HG02798 (cell line): ENCODE measurements around the gene PPP4R1.

ENCODE experiments used
- ATAC-seq: cut with Tn5 transposase; IDR thresholded peaks from one replicate; pipeline ENCODE4 v1.9.1; 2021; ENCODE audit warnings: mild to moderate bottlenecking; ENCODE audit not compliant: unreplicated experiment, poor library complexity

PPP4R1 gene

GRCh38 chr18:9557250-9557943, 57.0 kb downstream of the PPP4R1 start:
- no peak for ATAC-seq

GRCh38 chr18:9552616-9553015, 61.7 kb downstream of the PPP4R1 start:
- ATAC-seq = no peak

- no peak for ATAC-seq
Observed at GRCh38 chr18:9552191-9552590, 62.2 kb downstream of the PPP4R1 start.

GRCh38 chr18:9550429-9550828, 63.9 kb downstream of the PPP4R1 start:
- no peak for ATAC-seq

- no peak for ATAC-seq
Observed at GRCh38 chr18:9549405-9549804, 65.0 kb downstream of the PPP4R1 start.

GRCh38 chr18:9547782-9548181, 66.6 kb downstream of the PPP4R1 start:
- no peak for ATAC-seq

GRCh38 chr18:9546468-9546867, 67.9 kb downstream of the PPP4R1 start:
- no peak for ATAC-seq

GRCh38 chr18:9545029-9545428, 69.3 kb downstream of the PPP4R1 start:
- ATAC-seq = no peak

GRCh38 chr18:9542924-9543323, 71.4 kb downstream of the PPP4R1 start:
- no peak for ATAC-seq

GRCh38 chr18:9539938-9540337, 74.4 kb downstream of the PPP4R1 start:
- no peak for ATAC-seq

GRCh38 chr18:9539283-9539682, 75.1 kb downstream of the PPP4R1 start:
- ATAC-seq = no peak

- no peak for ATAC-seq
Observed at GRCh38 chr18:9537677-9538076, 76.7 kb downstream of the PPP4R1 start.

GRCh38 chr18:9536354-9537152, 77.8 kb downstream of the PPP4R1 start:
- ATAC-seq = no peak

- ATAC-seq = no peak
Observed at GRCh38 chr18:9535430-9535991, 78.8 kb downstream of the PPP4R1 start.

- no peak for ATAC-seq
Observed at GRCh38 chr18:9534844-9535243, 79.5 kb downstream of the PPP4R1 start.

- ATAC-seq = no peak
Observed at GRCh38 chr18:9531791-9532410, 82.5 kb downstream of the PPP4R1 start.

GRCh38 chr18:9530226-9531009, 83.9 kb downstream of the PPP4R1 start:
- no peak for ATAC-seq

- ATAC-seq = no peak
Observed at GRCh38 chr18:9526458-9526857, 87.9 kb downstream of the PPP4R1 start.

- no peak for ATAC-seq
Observed at GRCh38 chr18:9522952-9523351, 91.4 kb downstream of the PPP4R1 start.

GRCh38 chr18:9521770-9522169, 92.6 kb downstream of the PPP4R1 start:
- ATAC-seq = no peak
